ENCODE results near the gene MATCAP1. TPM values are rescaled to one million over a fixed set of nuclear protein-coding genes. Genes with fewer than 3 reads are reported as not detected.

MATCAP1 gene
- total RNA-seq, 1 experiment from 2014 or later: 51.2 TPM

DNA sequence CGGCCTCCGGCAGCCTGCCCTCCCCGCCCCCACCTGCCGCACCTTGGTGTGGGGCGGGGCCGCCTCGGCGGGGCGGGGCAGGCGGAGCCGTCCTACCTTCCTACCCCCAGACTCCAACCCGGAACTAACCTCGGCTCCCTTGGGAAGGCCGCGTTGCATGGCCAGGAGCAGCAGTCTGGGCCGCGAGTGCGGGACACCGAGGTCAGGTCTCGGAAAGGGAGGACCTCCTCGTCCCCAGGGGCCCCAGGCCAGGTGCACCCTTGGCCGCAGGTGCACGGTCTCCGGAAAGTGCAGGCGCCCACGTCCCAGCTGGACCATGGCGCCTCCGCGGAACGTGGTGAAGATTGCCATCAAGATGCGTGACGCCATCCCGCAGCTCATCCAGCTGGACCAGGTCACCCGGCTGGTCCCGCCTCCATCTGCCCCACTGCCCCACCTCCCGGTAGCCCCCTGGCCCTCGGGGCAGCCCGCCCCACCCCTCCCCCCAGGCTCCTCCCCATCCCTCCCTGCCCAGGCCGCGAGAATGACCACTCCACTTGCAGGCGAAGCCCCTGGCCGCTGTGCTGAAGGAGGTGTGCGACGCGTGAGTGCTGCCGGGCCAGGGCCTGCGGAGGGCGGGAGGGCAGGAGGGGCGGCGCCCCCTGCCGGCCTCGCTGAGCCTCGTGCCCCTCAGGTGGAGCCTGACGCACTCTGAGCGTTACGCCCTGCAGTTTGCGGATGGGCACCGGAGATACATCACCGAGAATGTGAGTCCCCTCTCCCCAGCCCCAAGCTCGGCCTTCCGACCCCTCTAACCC, 15.4 kb upstream of the MATCAP1 start, which contains the start of gene ELMO3:
ELMO3 (plus strand) TSS at position 121 of the 797 bp plus-strand sequence; CDS start at position 317, 196 bp downstream.
- no peak within 1 kb of the TSS for H4K8ac ChIP-seq (replicated peaks; ENCODE audit: insufficient read length, low read depth, low read length)
- H3K36me3 Mint-ChIP-seq (ENCODE audit: insufficient read depth in 1 of 3, low read depth in 3 of 3): peaks cover 30 to 68% (median 44%) of the 10 kb centered on the region in 3 experiments
- no peak within 1 kb of the TSS for H3K9ac ChIP-seq (ENCODE audit: extremely low read depth, insufficient read length, low read length)

More for the DNA sequence above, 15.4 kb upstream of the MATCAP1 start, which contains the start of gene ELMO3:
- no peak within 1 kb of the TSS for H3K56ac ChIP-seq (ENCODE audit: insufficient read length, low read depth, low read length)
- DNase-seq: peak; percentile 92
- no peak within 1 kb of the TSS for H2BK20ac ChIP-seq (ENCODE audit: low read depth, low read length, poor library complexity, severe bottlenecking)
- no peak within 1 kb of the TSS for H3K4ac ChIP-seq (ENCODE audit: low read depth, low read length)
- H4K91ac ChIP-seq (ENCODE audit: insufficient read length, low read depth, low read length): no peak within 1 kb of the TSS
- H3K9me3 ChIP-seq (ENCODE audit: control insufficient read depth, low read depth, low read length): no peaks in the 10 kb centered on the region
- no peak within 1 kb of the TSS for H2AFZ ChIP-seq (ENCODE audit: low read length)
- H3K23me2 ChIP-seq (ENCODE audit: insufficient read length, low read depth, low read length, poor library complexity, severe bottlenecking): no peaks in the 10 kb centered on the region
- H3K14ac ChIP-seq (ENCODE audit: insufficient read depth, low read length): no peak within 1 kb of the TSS
- Mint-ChIP-seq H3K27me3 (ENCODE audit: low read depth) (0 out of 2 replicates have a peak, but pooled peaks cover 2% of the 10 kb centered on the region), H3K4me1 (peaks cover 7 to 12% of the 10 kb centered on the region in 2 experiments), H3K9me3 (no peaks in the 10 kb centered on the region), H3K27ac (peak within 1 kb of the TSS; percentile 68 to 94 (median 70); a peak in 5 of 7 replicates), H3K4me3 (peak within 1 kb of the TSS; percentile 71 to 80)
- no peak within 1 kb of the TSS for H4K5ac ChIP-seq (ENCODE audit: insufficient read length, low read depth, low read length)
- no peak within 1 kb of the TSS for H2BK5ac ChIP-seq (ENCODE audit: insufficient read length, low read length)
- H3K4me1 ChIP-seq (ENCODE audit: insufficient read depth, low read length): no peaks in the 10 kb centered on the region
- H3K27me3 ChIP-seq (ENCODE audit: insufficient read depth, low read length): no peaks in the 10 kb centered on the region
- H3K79me1 ChIP-seq (ENCODE audit: insufficient read depth, low read depth, low read length, poor library complexity, severe bottlenecking): no peaks in the 10 kb centered on the region
- no CpG with 5 or more reads among the region's 61 CpGs for WGBS (ENCODE audit: extremely low coverage, insufficient read length, low lambda C conversion rate)
- TF ChIP-seq, protein P1, sequence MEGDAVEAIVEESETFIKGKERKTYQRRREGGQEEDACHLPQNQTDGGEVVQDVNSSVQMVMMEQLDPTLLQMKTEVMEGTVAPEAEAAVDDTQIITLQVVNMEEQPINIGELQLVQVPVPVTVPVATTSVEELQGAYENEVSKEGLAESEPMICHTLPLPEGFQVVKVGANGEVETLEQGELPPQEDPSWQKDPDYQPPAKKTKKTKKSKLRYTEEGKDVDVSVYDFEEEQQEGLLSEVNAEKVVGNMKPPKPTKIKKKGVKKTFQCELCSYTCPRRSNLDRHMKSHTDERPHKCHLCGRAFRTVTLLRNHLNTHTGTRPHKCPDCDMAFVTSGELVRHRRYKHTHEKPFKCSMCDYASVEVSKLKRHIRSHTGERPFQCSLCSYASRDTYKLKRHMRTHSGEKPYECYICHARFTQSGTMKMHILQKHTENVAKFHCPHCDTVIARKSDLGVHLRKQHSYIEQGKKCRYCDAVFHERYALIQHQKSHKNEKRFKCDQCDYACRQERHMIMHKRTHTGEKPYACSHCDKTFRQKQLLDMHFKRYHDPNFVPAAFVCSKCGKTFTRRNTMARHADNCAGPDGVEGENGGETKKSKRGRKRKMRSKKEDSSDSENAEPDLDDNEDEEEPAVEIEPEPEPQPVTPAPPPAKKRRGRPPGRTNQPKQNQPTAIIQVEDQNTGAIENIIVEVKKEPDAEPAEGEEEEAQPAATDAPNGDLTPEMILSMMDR (conservative IDR thresholded peaks at IDR 0.05): peak; percentile 73
- H3K4me2 ChIP-seq (ENCODE audit: insufficient read depth, insufficient read length, low read length): peak within 1 kb of the TSS; percentile 47
- H3K79me2 ChIP-seq (ENCODE audit: insufficient read depth, low read length): no peaks in the 10 kb centered on the region
- H2BK15ac ChIP-seq (ENCODE audit: low read depth, low read length): no peak within 1 kb of the TSS
- no peak within 1 kb of the TSS for H2BK12ac ChIP-seq (ENCODE audit: insufficient read length, low read depth, low read length)
- H4K20me1 ChIP-seq (ENCODE audit: control insufficient read depth, insufficient read depth, insufficient read length): no peaks in the 10 kb centered on the region
- H3T11ph ChIP-seq (ENCODE audit: low read length): no peak within 1 kb of the TSS
- no peak within 1 kb of the TSS for H3K27ac ChIP-seq (ENCODE audit: insufficient read length, low read depth, low read length)
- H2BK120ac ChIP-seq (ENCODE audit: low read depth, low read length, poor library complexity, severe bottlenecking): no peak within 1 kb of the TSS
- no peak within 1 kb of the TSS for H3K18ac ChIP-seq (ENCODE audit: insufficient read length, low read depth, low read length)
- H3K23ac ChIP-seq (ENCODE audit: insufficient read length, low read depth, low read length): no peak within 1 kb of the TSS
- H2AK5ac ChIP-seq (ENCODE audit: insufficient read length, low read length): no peak within 1 kb of the TSS

Measured in H9 (cell line).